Stimulated activated CD4-positive, alpha-beta T cell treated with anti-CD3 and anti-CD28 coated beads, Interleukin-2, amount 100 ng/mL, for 4 hours (primary cell): Measurements from ENCODE around the gene MAT2B.
A peak's percentile ranks its signal among the peaks of the same experiment; 100 is the strongest.

Source experiments
- DNase-seq: peaks from one replicate; pipeline ENCODE4 v3.0.0-alpha.2; 2020; ENCODE audit warnings: low read depth

The MAT2B gene

GRCh38 chr5:163551156-163551555, 45.7 kb downstream of the MAT2B start:
- no peak for DNase-seq

GRCh38 chr5:163552536-163552935, 47.1 kb downstream of the MAT2B start:
- no peak for DNase-seq

- DNase-seq, result no peak
These were observed 55.9 kb downstream of the MAT2B start for GRCh38 chr5:163561339-163561738.

- DNase-seq, result no peak
These were observed 56.7 kb downstream of the MAT2B start for GRCh38 chr5:163562071-163562470.

GRCh38 chr5:163563112-163563511, 57.7 kb downstream of the MAT2B start:
- DNase-seq, result no peak

- DNase-seq, result no peak
These were observed 58.5 kb downstream of the MAT2B start for GRCh38 chr5:163563880-163564279.

GRCh38 chr5:163564321-163564938, 59.0 kb downstream of the MAT2B start:
- peak; percentile 32 for DNase-seq

GRCh38 chr5:163565492-163565891, 60.1 kb downstream of the MAT2B start:
- DNase-seq, result no peak

- DNase-seq, result no peak
These were observed 60.7 kb downstream of the MAT2B start for GRCh38 chr5:163565931-163566608.

- DNase-seq, result no peak
These were observed 61.3 kb downstream of the MAT2B start for GRCh38 chr5:163566678-163567077.

- DNase-seq, result no peak
These were observed 62.4 kb downstream of the MAT2B start for GRCh38 chr5:163567811-163568210.
